ENCODE data around the gene OSBP. TPM values are rescaled to one million over a fixed set of nuclear protein-coding genes. Genes with fewer than 3 reads are reported as not detected.
A peak's percentile ranks its signal among the peaks of the same experiment; 100 is the strongest.

OSBP gene
- total and polyA plus RNA-seq, 8 donors: 39.4 to 45.7 (median 42.8) TPM

- H3K36me3 ChIP-seq: peaks cover 2 to 71% of the 10 kb centered on the region in 2 donors
- ATAC-seq: no peak
- no peak overlapping the region for H3K4me3 ChIP-seq
- H3K4me1 ChIP-seq: no peaks in the 10 kb centered on the region
- no peak overlapping the region for H3K27ac ChIP-seq
- no peak for DNase-seq
- no peaks in the 10 kb centered on the region for H3K9me3 ChIP-seq
- no peak for TF ChIP-seq CTCF (IDR thresholded peaks at IDR 0.05)
- intact Hi-C loops (cut with DNase I): no loop called here
- H3K27me3 ChIP-seq: no peaks in the 10 kb centered on the region
Measured at GRCh38 chr11:59575505-59575904, 40.1 kb downstream of the OSBP start.

GRCh38 chr11:59574932-59575502 is 40.6 kb downstream of the OSBP start:
- H3K9me3 ChIP-seq: no peaks in the 10 kb centered on the region
- no peak overlapping the region for H3K4me3 ChIP-seq
- peaks cover 2 to 66% of the 10 kb centered on the region in 2 donors for H3K36me3 ChIP-seq
- intact Hi-C loops (cut with DNase I): no loop called here
- H3K4me1 ChIP-seq: no peaks in the 10 kb centered on the region
- ATAC-seq (no peak), DNase-seq (no peak)
- no peak for TF ChIP-seq CTCF (IDR thresholded peaks at IDR 0.05)
- H3K27ac ChIP-seq: no peak overlapping the region
- H3K27me3 ChIP-seq: no peaks in the 10 kb centered on the region

- no peak for TF ChIP-seq CTCF (IDR thresholded peaks at IDR 0.05)
- Histone ChIP-seq H3K27ac (no peak overlapping the region), H3K27me3 (no peaks in the 10 kb centered on the region), H3K4me1 (no peaks in the 10 kb centered on the region), H3K9me3 (no peaks in the 10 kb centered on the region), H3K4me3 (no peak overlapping the region), H3K36me3 (peaks cover 2 to 61% of the 10 kb centered on the region in 2 donors)
- DNase-seq (no peak), ATAC-seq (no peak)
- intact Hi-C loops (cut with DNase I): no loop called here
Measured at GRCh38 chr11:59574467-59574866, 41.1 kb downstream of the OSBP start.

- Histone ChIP-seq H3K4me3 (no peak overlapping the region), H3K27me3 (no peaks in the 10 kb centered on the region), H3K27ac (peak overlapping the region in 1 of 2 donors; percentile 25), H3K36me3 (peaks cover 2 to 48% of the 10 kb centered on the region in 2 donors), H3K9me3 (no peaks in the 10 kb centered on the region), H3K4me1 (no peaks in the 10 kb centered on the region)
- DNase-seq: no peak
- peak; percentile 79 for ATAC-seq
- intact Hi-C loops (cut with DNase I): no loop called here
- TF ChIP-seq CTCF (IDR thresholded peaks at IDR 0.05): no peak
Measured at GRCh38 chr11:59573216-59573615, 42.4 kb downstream of the OSBP start.

- Histone ChIP-seq H3K27me3 (no peaks in the 10 kb centered on the region), H3K9me3 (no peaks in the 10 kb centered on the region), H3K36me3 (peaks cover 2 to 37% of the 10 kb centered on the region in 2 donors), H3K4me1 (no peaks in the 10 kb centered on the region), H3K27ac (no peak overlapping the region), H3K4me3 (no peak overlapping the region)
- intact Hi-C loops (cut with DNase I): no loop called here
- TF ChIP-seq CTCF (IDR thresholded peaks at IDR 0.05): no peak
- ATAC-seq: no peak
- no peak for DNase-seq
Measured at GRCh38 chr11:59572091-59572490, 43.5 kb downstream of the OSBP start.
